Measurements from ENCODE around the gene ANAPC2. TPM values are rescaled to one million over a fixed set of nuclear protein-coding genes. Genes with fewer than 3 reads are reported as not detected.

ANAPC2 gene
- total RNA-seq, 1 donor from 2014 or later = 73.2 TPM

DNA sequence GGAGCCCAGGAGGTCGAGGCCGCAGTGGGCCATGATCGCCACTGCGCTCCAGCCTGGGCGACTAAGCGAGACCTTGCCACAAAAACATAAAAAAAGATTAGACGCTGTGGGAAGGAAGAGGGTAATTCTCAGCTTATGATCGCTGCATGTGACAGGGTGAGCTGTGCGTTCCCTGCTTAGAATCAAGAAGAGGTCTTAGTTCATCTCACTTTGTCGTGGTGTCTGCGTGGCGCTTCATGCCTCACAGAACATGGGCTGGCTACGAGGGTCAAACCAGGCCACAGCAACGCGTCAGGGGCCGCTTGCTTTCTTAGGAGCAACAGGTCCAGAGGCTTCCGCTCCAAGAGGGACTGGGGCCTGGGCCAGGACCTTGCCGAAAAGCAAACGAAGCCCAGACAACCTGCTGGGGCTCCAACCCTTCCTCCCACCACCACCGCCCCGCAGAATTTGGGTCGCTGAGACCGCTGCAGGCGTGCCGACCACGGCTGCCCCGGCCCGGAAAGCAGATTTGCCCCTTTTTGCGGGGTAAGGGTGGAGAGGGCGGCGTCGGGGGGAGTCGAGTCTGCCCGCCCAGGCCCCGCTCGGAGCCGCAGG is 59.4 kb downstream of the ANAPC2 start:
- Mint-ChIP-seq H3K36me3 (ENCODE audit: insufficient read depth) (no peaks in the 10 kb centered on the region), H3K27me3 (peaks cover 8% of the 10 kb centered on the region), H3K4me1 (ENCODE audit: low read depth) (peaks cover 24% of the 10 kb centered on the region), H3K4me3 (ENCODE audit: low read depth) (peak overlapping the region; percentile 87), H3K27ac (peak overlapping the region; percentile 97), H3K9me3 (ENCODE audit: low read depth) (no peaks in the 10 kb centered on the region)
- TF ChIP-seq, protein P1, sequence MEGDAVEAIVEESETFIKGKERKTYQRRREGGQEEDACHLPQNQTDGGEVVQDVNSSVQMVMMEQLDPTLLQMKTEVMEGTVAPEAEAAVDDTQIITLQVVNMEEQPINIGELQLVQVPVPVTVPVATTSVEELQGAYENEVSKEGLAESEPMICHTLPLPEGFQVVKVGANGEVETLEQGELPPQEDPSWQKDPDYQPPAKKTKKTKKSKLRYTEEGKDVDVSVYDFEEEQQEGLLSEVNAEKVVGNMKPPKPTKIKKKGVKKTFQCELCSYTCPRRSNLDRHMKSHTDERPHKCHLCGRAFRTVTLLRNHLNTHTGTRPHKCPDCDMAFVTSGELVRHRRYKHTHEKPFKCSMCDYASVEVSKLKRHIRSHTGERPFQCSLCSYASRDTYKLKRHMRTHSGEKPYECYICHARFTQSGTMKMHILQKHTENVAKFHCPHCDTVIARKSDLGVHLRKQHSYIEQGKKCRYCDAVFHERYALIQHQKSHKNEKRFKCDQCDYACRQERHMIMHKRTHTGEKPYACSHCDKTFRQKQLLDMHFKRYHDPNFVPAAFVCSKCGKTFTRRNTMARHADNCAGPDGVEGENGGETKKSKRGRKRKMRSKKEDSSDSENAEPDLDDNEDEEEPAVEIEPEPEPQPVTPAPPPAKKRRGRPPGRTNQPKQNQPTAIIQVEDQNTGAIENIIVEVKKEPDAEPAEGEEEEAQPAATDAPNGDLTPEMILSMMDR (IDR thresholded peaks at IDR 0.05; ENCODE audit: unreplicated experiment) = no peak
- DNase-seq (ENCODE audit: low spot score, unreplicated experiment) = no peak

DNA sequence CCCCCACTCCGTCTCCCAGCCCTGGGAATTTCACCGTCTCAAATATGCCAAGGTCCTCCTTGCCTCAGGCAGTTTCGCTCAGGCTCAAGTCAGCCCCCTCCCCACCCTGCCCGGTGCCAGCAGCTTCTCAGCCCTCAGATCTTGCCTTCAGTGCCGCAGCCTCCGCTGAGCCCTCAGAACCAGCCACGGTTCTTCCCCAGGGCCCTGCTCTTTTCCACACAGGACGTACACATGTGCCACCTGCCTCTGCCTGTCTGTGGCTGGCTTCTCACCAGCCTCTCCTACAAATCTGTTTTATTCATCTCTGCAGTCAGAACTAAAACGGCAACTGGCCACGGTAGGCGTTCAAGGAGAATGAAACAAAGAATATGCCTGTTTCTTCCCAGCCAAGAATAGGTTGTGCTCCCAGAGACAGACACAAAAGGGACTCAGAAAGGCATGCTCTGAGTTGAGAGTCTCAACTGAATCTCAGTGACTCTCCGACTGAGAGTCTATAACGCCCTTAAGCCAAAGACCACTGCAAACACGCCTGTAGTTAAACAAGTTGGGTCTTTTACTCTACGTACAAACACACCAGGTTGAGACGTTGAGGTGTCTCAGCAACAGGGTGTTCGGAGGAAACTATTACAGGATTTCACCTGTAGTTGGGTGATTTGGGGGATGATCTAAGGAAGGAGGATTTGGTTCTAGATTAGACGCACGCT is 60.0 kb downstream of the ANAPC2 start:
- peaks cover 8% of the 10 kb centered on the region for H3K27me3 Mint-ChIP-seq
- TF ChIP-seq, protein P1 (IDR thresholded peaks at IDR 0.05; ENCODE audit: unreplicated experiment) = no peak
- H3K36me3 Mint-ChIP-seq (ENCODE audit: insufficient read depth) = no peaks in the 10 kb centered on the region
- H3K27ac Mint-ChIP-seq = peak overlapping the region; percentile 97
- peak overlapping the region; percentile 87 for H3K4me3 Mint-ChIP-seq (ENCODE audit: low read depth)
- no peaks in the 10 kb centered on the region for H3K9me3 Mint-ChIP-seq (ENCODE audit: low read depth)
- no peak for DNase-seq (ENCODE audit: low spot score, unreplicated experiment)
- peaks cover 24% of the 10 kb centered on the region for H3K4me1 Mint-ChIP-seq (ENCODE audit: low read depth)

DNA sequence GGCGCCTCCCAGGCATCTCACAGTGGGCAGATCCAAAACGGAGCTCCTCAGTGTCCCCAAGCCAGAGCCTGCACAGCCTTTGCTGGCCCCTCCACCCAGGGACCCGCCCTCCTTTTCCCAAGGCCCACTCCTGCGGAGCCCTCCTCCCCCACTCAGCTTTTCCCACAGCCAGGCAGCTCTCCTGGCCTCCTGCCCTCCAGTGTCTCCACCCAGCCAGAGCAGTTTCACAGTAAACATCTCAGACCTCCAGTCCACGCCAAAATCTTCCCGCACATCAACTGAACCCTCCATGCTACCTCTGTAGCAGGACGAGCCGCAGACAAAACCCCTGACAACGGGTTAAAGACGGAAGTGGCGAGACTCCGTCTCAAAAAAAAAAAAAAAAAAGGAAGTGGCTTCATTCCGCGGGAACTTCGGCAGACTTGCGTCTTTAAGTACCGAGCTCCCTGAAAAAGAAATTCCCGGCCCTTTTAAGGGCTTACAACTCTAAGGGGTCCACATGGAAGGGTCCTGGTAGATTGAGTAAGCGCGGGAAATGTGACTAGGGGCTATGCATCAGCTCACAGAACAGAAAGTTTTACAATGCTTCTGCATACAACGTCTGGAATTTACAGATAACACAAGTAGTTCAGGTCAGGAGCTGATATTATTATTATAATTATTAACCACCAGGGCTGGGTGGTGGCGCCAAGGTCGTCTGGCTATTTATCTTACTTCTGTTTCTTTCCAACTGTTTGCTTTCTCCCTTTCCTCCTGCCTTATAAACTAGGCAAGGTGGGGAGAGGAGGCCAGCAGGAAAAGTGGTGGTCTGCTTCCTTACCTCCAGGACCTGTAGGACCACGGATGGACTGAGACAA is 60.8 kb downstream of the ANAPC2 start:
- Mint-ChIP-seq H3K27me3 (peaks cover 2% of the 10 kb centered on the region), H3K36me3 (ENCODE audit: insufficient read depth) (no peaks in the 10 kb centered on the region), H3K4me1 (ENCODE audit: low read depth) (peaks cover 24% of the 10 kb centered on the region), H3K27ac (peak overlapping the region; percentile 97), H3K9me3 (ENCODE audit: low read depth) (no peaks in the 10 kb centered on the region), H3K4me3 (ENCODE audit: low read depth) (peak overlapping the region; percentile 87)
- TF ChIP-seq, protein P1 (IDR thresholded peaks at IDR 0.05; ENCODE audit: unreplicated experiment) = no peak
- DNase-seq (ENCODE audit: low spot score, unreplicated experiment) = no peak

DNA sequence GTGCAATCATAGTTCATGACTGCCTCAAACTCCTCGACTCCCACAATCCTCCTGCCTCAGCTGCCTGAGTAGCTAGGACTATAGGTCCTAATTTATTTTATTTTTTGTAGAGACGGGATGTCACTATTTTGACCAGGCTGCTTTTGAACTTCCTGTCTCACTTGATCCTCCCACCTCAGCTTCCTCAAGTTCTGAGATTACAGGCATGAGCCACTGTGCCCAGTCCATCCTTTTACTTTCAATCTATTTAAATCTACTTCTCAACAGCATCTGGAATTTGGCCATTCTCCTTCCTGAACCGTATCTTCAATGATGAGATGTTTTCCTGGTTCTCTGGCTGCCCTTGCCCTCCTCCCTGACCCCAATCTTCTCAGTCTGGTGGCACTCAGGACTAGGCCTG is 61.6 kb downstream of the ANAPC2 start:
- Mint-ChIP-seq H3K27ac (peak overlapping the region; percentile 94), H3K4me3 (ENCODE audit: low read depth) (peak overlapping the region; percentile 87), H3K27me3 (no peaks in the 10 kb centered on the region), H3K9me3 (ENCODE audit: low read depth) (no peaks in the 10 kb centered on the region), H3K4me1 (ENCODE audit: low read depth) (peaks cover 24% of the 10 kb centered on the region), H3K36me3 (ENCODE audit: insufficient read depth) (no peaks in the 10 kb centered on the region)
- TF ChIP-seq, protein P1 (IDR thresholded peaks at IDR 0.05; ENCODE audit: unreplicated experiment) = no peak
- no peak for DNase-seq (ENCODE audit: low spot score, unreplicated experiment)

Small RNA genes lying within 50 kb of the gene (microRNA-seq; reads per million reads assigned to microRNA genes)
- not detected for gene MIR3621 (ENCODE audit: borderline number of aligned reads, unreplicated experiment)

Other genes starting within 250 kb of the ANAPC2 start
- gene FBXW5, start 243.8 kb downstream of the ANAPC2 start, total RNA-seq = 77.3 and 77.7 TPM in 2 replicates
- 1.1 and 2.8 TPM in 2 replicates for gene C8G, start 243.3 kb downstream of the ANAPC2 start, total RNA-seq
- gene LCN12, start 236.3 kb downstream of the ANAPC2 start, total RNA-seq = 14.7 and 16.2 TPM in 2 replicates
- not detected in 2 replicates for gene PTGDS, start 211.1 kb downstream of the ANAPC2 start, total RNA-seq
- not detected in 2 replicates for gene LCNL1, start 205.6 kb downstream of the ANAPC2 start, total RNA-seq
- gene PAXX, start 196.1 kb downstream of the ANAPC2 start, total RNA-seq = 54.9 and 57.1 TPM in 2 replicates
- gene CLIC3, start 192.0 kb downstream of the ANAPC2 start, total RNA-seq = 0.64 TPM in 1 of 2 replicates, not detected in the other
- 26.4 and 30.1 TPM in 2 replicates for gene ABCA2, start 160.3 kb downstream of the ANAPC2 start, total RNA-seq
- not detected in 2 replicates for gene FUT7, start 156.5 kb downstream of the ANAPC2 start, total RNA-seq
- 62.0 and 73.2 TPM in 2 replicates for gene NPDC1, start 142.4 kb downstream of the ANAPC2 start, total RNA-seq
- 0.19 and 0.51 TPM in 2 replicates for gene ENTPD2, start 134.5 kb downstream of the ANAPC2 start, total RNA-seq
- 15.1 and 15.3 TPM in 2 replicates for gene SAPCD2, start 118.0 kb downstream of the ANAPC2 start, total RNA-seq
- gene UAP1L1, start 111.0 kb downstream of the ANAPC2 start, total RNA-seq = 0.57 and 1.5 TPM in 2 replicates
- gene MAN1B1, start 101.6 kb downstream of the ANAPC2 start, total RNA-seq = 56.1 and 57.7 TPM in 2 replicates
- 39.2 and 48.5 TPM in 2 replicates for gene DPP7, start 73.8 kb downstream of the ANAPC2 start, total RNA-seq
- gene GRIN1, start 49.4 kb downstream of the ANAPC2 start, total RNA-seq = 0.07 and 0.77 TPM in 2 replicates
- 0.89 and 1.00 TPM in 2 replicates for gene LRRC26, start 18.5 kb downstream of the ANAPC2 start, total RNA-seq
- gene TMEM210, start 16.5 kb downstream of the ANAPC2 start, total RNA-seq = not detected in 2 replicates
- gene SSNA1, start 116 bp upstream of the ANAPC2 start, total RNA-seq = 52.5 and 59.1 TPM in 2 replicates
- gene TPRN, start 12.2 kb upstream of the ANAPC2 start, total RNA-seq = 18.8 and 20.7 TPM in 2 replicates
- 35.2 and 36.2 TPM in 2 replicates for gene TMEM203, start 17.1 kb upstream of the ANAPC2 start, total RNA-seq
- gene NDOR1, start 17.1 kb upstream of the ANAPC2 start, total RNA-seq = 35.1 and 37.4 TPM in 2 replicates
- gene RNF208, start 33.7 kb upstream of the ANAPC2 start, total RNA-seq = 24.0 and 25.7 TPM in 2 replicates
- gene CYSRT1, start 36.6 kb upstream of the ANAPC2 start, total RNA-seq = 1.2 and 2.7 TPM in 2 replicates
- gene RNF224, start 38.9 kb upstream of the ANAPC2 start, total RNA-seq = 0.27 and 0.53 TPM in 2 replicates
- gene SLC34A3, start 42.3 kb upstream of the ANAPC2 start, total RNA-seq = 0.26 and 0.27 TPM in 2 replicates
- gene TUBB4B, start 52.7 kb upstream of the ANAPC2 start, total RNA-seq = 233 and 245 TPM in 2 replicates
- not detected in 2 replicates for gene STPG3, start 62.7 kb upstream of the ANAPC2 start, total RNA-seq
- 62.3 and 63.3 TPM in 2 replicates for gene NELFB, start 66.8 kb upstream of the ANAPC2 start, total RNA-seq
- 8.0 and 8.5 TPM in 2 replicates for gene TOR4A, start 89.2 kb upstream of the ANAPC2 start, total RNA-seq
- 24.0 and 27.1 TPM in 2 replicates for gene NRARP, start 113.7 kb upstream of the ANAPC2 start, total RNA-seq
- 31.7 and 33.8 TPM in 2 replicates for gene EXD3, start 234.6 kb upstream of the ANAPC2 start, total RNA-seq
- gene NOXA1, start 234.8 kb upstream of the ANAPC2 start, total RNA-seq = 15.3 and 16.3 TPM in 2 replicates